GM20000 (cell line): ENCODE measurements around the gene TRIM47.

Experiments
- DNase-seq: peaks from one replicate; pipeline ENCODE4 v3.0.0; 2012; ENCODE audit warnings: low spot score
- CTCF ChIP-seq: IDR thresholded peaks from 2 replicates; pipeline ENCODE4 v1.5.1; 2012; ENCODE audit warnings: mild to moderate bottlenecking, control low read depth; ENCODE audit errors: extremely low read depth, missing control alignments

Gene TRIM47

GRCh38 chr17:75831032-75831571 lies 47.3 kb downstream of the TRIM47 start:
- DNase-seq, result no peak
- TF ChIP-seq CTCF, result no peak

- peak; percentile 48 for TF ChIP-seq CTCF
- DNase-seq, result peak; percentile 65
These were observed 48.0 kb downstream of the TRIM47 start for GRCh38 chr17:75830164-75831031.

- no peak for TF ChIP-seq CTCF
- DNase-seq, result no peak
These were observed 48.6 kb downstream of the TRIM47 start for GRCh38 chr17:75829747-75830146.

- no peak for DNase-seq
- no peak for TF ChIP-seq CTCF
These were observed 49.6 kb downstream of the TRIM47 start for GRCh38 chr17:75828741-75829140.

GRCh38 chr17:75828076-75828400 lies 50.3 kb downstream of the TRIM47 start:
- TF ChIP-seq CTCF, result no peak
- DNase-seq, result no peak

GRCh38 chr17:75827308-75828075 lies 50.9 kb downstream of the TRIM47 start:
- peak; percentile 92 for DNase-seq
- peak; percentile 76 for TF ChIP-seq CTCF
